ENCODE data around the gene RERE. TPM values are rescaled to one million over a fixed set of nuclear protein-coding genes. Genes with fewer than 3 reads are reported as not detected.

The RERE gene
- total RNA-seq, 1 experiment from 2014 or later = 161 TPM

GRCh38 chr1:8463144-8463927 lies 354.1 kb downstream of the RERE start:
- Mint-ChIP-seq H3K4me1 (peaks cover 81% of the 10 kb centered on the region), H3K4me3 (peak overlapping the region; percentile 11; the same call in 1 of the 2 replicates), H3K9me3 (no peaks in the 10 kb centered on the region), H3K36me3 (no peaks in the 10 kb centered on the region), H3K27ac (peak overlapping the region; percentile 96), H3K27me3 (ENCODE audit: low read depth) (no peaks in the 10 kb centered on the region)
- CTCF ChIA-PET = interaction anchor here (0.7 to 2.7 kb wide), 6 partner anchors 20 to 386 kb away, joined by 3 to 10 read pairs (median 4); no protein-coding TSS in a partner anchor
- POLR2A ChIA-PET = interaction anchor here (0.5 kb wide), 1 partner anchor 57 kb away, joined by 5 read pairs; no protein-coding TSS in a partner anchor
- no peak for TF ChIP-seq NFATC4 (CRISPR knock-in tag; IDR thresholded peaks at IDR 0.05)
- TF ChIP-seq FOXJ3 (CRISPR knock-in tag; IDR thresholded peaks at IDR 0.05; ENCODE audit: borderline replicate concordance) = no peak
- no peak for TF ChIP-seq ZNF219 (CRISPR knock-in tag; IDR thresholded peaks at IDR 0.05; ENCODE audit: borderline replicate concordance)
- TF ChIP-seq KAT7 (CRISPR knock-in tag; IDR thresholded peaks at IDR 0.05; ENCODE audit: borderline replicate concordance) = no peak
- TF ChIP-seq MLX (CRISPR knock-in tag; IDR thresholded peaks at IDR 0.05) = no peak
- TF ChIP-seq, protein P1, sequence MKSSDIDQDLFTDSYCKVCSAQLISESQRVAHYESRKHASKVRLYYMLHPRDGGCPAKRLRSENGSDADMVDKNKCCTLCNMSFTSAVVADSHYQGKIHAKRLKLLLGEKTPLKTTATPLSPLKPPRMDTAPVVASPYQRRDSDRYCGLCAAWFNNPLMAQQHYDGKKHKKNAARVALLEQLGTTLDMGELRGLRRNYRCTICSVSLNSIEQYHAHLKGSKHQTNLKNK (CRISPR knock-in tag; IDR thresholded peaks at IDR 0.05) = no peak
- TF ChIP-seq STAT6 (CRISPR knock-in tag; conservative IDR thresholded peaks at IDR 0.05; ENCODE audit: low read depth) = no peak
- TF ChIP-seq TCF7 (CRISPR knock-in tag; IDR thresholded peaks at IDR 0.05; ENCODE audit: low read depth) = no peak
- TF ChIP-seq JAZF1 (CRISPR knock-in tag; IDR thresholded peaks at IDR 0.05) = no peak
- no peak for TF ChIP-seq ZNF121 (CRISPR knock-in tag; IDR thresholded peaks at IDR 0.05)
- no peak for TF ChIP-seq SMAD3 (CRISPR knock-in tag; IDR thresholded peaks at IDR 0.05; ENCODE audit: borderline replicate concordance)
- TF ChIP-seq, protein P2, sequence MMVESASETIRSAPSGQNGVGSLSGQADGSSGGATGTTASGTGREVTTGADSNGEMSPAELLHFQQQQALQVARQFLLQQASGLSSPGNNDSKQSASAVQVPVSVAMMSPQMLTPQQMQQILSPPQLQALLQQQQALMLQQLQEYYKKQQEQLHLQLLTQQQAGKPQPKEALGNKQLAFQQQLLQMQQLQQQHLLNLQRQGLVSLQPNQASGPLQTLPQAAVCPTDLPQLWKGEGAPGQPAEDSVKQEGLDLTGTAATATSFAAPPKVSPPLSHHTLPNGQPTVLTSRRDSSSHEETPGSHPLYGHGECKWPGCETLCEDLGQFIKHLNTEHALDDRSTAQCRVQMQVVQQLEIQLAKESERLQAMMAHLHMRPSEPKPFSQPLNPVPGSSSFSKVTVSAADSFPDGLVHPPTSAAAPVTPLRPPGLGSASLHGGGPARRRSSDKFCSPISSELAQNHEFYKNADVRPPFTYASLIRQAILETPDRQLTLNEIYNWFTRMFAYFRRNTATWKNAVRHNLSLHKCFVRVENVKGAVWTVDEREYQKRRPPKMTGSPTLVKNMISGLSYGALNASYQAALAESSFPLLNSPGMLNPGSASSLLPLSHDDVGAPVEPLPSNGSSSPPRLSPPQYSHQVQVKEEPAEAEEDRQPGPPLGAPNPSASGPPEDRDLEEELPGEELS (CRISPR knock-in tag; IDR thresholded peaks at IDR 0.05) = no peak
- ATAC-seq (0 out of 2 replicates have a peak, but pooled peaks have one; percentile 5), DNase-seq (ENCODE audit: low spot score) (no peak)

GRCh38 chr1:8462371-8462892 lies 355.0 kb downstream of the RERE start:
- peak overlapping the region; percentile 92 for H3K27ac Mint-ChIP-seq
- TF ChIP-seq ZNF121 (CRISPR knock-in tag; IDR thresholded peaks at IDR 0.05) (peak; percentile 71; the same call in 1 of the 2 replicates), NR1H2 (CRISPR knock-in tag; IDR thresholded peaks at IDR 0.05) (no peak), CBFB (CRISPR knock-in tag; IDR thresholded peaks at IDR 0.05; ENCODE audit: low read depth) (no peak), SOX15 (CRISPR knock-in tag; IDR thresholded peaks at IDR 0.05) (no peak)
- no peaks in the 10 kb centered on the region for H3K36me3 Mint-ChIP-seq
- H3K4me1 Mint-ChIP-seq = peaks cover 89% of the 10 kb centered on the region
- no peaks in the 10 kb centered on the region for H3K9me3 Mint-ChIP-seq
- ATAC-seq (no peak), DNase-seq (ENCODE audit: low spot score) (no peak)
- ChIA-PET CTCF (no interaction called here), POLR2A (no interaction called here)
- H3K4me3 Mint-ChIP-seq = no peak overlapping the region
- no peaks in the 10 kb centered on the region for H3K27me3 Mint-ChIP-seq (ENCODE audit: low read depth)

Data from WTC11 (cell line).